ENCODE data around the gene COX4I2. TPM values are rescaled to one million over a fixed set of nuclear protein-coding genes. Genes with fewer than 3 reads are reported as not detected.

The COX4I2 gene
- total and polyA plus RNA-seq, 2 of the 8 experiments (the other 6 are each of a cell fraction or from before 2014, with no cell fraction given) = 0.26 TPM; not detected in 1

GRCh38 chr20:31602431-31602778, 35.3 kb upstream of the COX4I2 start:
- Histone ChIP-seq H4K5ac (ENCODE audit: insufficient read length, low read depth, low read length) (no peak overlapping the region), H3K27me3 (replicated peaks in 1 of 4; ENCODE audit: control insufficient read depth in 3 of 4, extremely low read depth in 1 of 4, insufficient read depth in 3 of 4, low read length in 3 of 4) (peaks cover 0 to 2% (median 0%) of the 10 kb centered on the region in 4 experiments; a peak in 1 of 7 replicates), H3K18ac (ENCODE audit: extremely low read depth, low read length) (peak overlapping the region; percentile 10; the same call in 1 of the 2 replicates), H3K14ac (ENCODE audit: insufficient read length) (no peak overlapping the region), H2BK12ac (ENCODE audit: low read depth, low read length) (peak overlapping the region; percentile 95; the same call in 1 of the 2 replicates), H3K27ac (ENCODE audit: low read depth, low read length) (no peak overlapping the region), H2BK120ac (replicated peaks; ENCODE audit: low read depth, low read length) (peak overlapping the region; percentile 8), H4K8ac (ENCODE audit: extremely low read depth, insufficient read depth, low read length) (no peak overlapping the region), H2BK5ac (ENCODE audit: low read depth, low read length) (no peak overlapping the region), H3K4me3 (ENCODE audit: extremely low read depth in 1 of 4, insufficient read depth in 2 of 4, low read depth in 3 of 4, low read length in 4 of 4) (no peak overlapping the region), H3K4me2 (ENCODE audit: insufficient read depth in 1 of 2, low read depth in 2 of 2, low read length in 2 of 2) (no peak overlapping the region), H3K79me1 (ENCODE audit: low read depth, low read length) (no peaks in the 10 kb centered on the region), H3K9ac (replicated peaks in 1 of 4; ENCODE audit: extremely low read depth in 1 of 4, low read depth in 3 of 4, low read length in 3 of 4) (0 out of 7 replicates have a peak overlapping the region, but pooled peaks of 1 of the 4 experiments have one; percentile 0), H2BK15ac (ENCODE audit: low read length) (no peak overlapping the region), H3K4ac (replicated peaks; ENCODE audit: insufficient read length, low read depth, low read length) (peak overlapping the region; percentile 24), H3K23ac (ENCODE audit: insufficient read length) (no peak overlapping the region), H3K36me3 (ENCODE audit: control insufficient read depth in 2 of 4, insufficient read depth in 4 of 4, low read length in 3 of 4) (peaks cover 0 to 11% (median 0%) of the 10 kb centered on the region in 4 experiments; a peak in 1 of 8 replicates), H2BK20ac (ENCODE audit: low read length) (0 out of 2 replicates have a peak overlapping the region, but pooled peaks have one; percentile 86), H3K56ac (replicated peaks; ENCODE audit: insufficient read length, low read depth, low read length) (no peak overlapping the region), H3K4me1 (replicated peaks in 1 of 4; ENCODE audit: control insufficient read depth in 3 of 4, insufficient read depth in 4 of 4, low read length in 3 of 4) (peaks cover 7 to 19% (median 14%) of the 10 kb centered on the region in 4 experiments), H3K9me3 (ENCODE audit: insufficient read depth in 2 of 2, low read depth in 1 of 2, low read length in 1 of 2) (no peaks in the 10 kb centered on the region), H4K91ac (replicated peaks; ENCODE audit: insufficient read length, low read length) (no peak overlapping the region), H2AK5ac (ENCODE audit: low read depth, low read length) (peak overlapping the region; percentile 97; the same call in 1 of the 2 replicates), H3K23me2 (ENCODE audit: low read depth, low read length) (peaks cover 10% of the 10 kb centered on the region), H3K79me2 (ENCODE audit: control insufficient read depth in 1 of 2, insufficient read depth in 2 of 2, low read length in 2 of 2) (peaks cover 8 to 20% of the 10 kb centered on the region in 2 experiments; a peak in 3 of 4 replicates), H4K20me1 (replicated peaks in 1 of 2; ENCODE audit: control insufficient read depth in 1 of 2, insufficient read depth in 2 of 2, low read length in 2 of 2) (peaks cover 0 to 9% of the 10 kb centered on the region in 2 experiments), H2AFZ (ENCODE audit: low read length) (no peak overlapping the region)
- no peak for DNase-seq (ENCODE audit: low read depth in 1 of 2, low spot score in 2 of 2)
- ChIA-PET CTCF (ENCODE audit: partially characterized antibody) (interaction anchor here (1.3 to 32.8 kb wide), 5 partner anchors 9 to 37 kb away, joined by 4 to 1559 read pairs (median 7); no protein-coding TSS in a partner anchor), POLR2A (ENCODE audit: partially characterized antibody) (interaction anchor here (7.2 to 26.1 kb wide), 2 partner anchors 15 to 33 kb away, joined by 281 to 1033 read pairs; no protein-coding TSS in a partner anchor)
- TF ChIP-seq KDM4A (IDR thresholded peaks at IDR 0.05; ENCODE audit: low read depth, low read length, severe bottlenecking) (no peak), SIX5 (IDR thresholded peaks at IDR 0.05; ENCODE audit: low read depth, low read length) (no peak), CREB1 (IDR thresholded peaks at IDR 0.05) (no peak), TEAD4 (IDR thresholded peaks at IDR 0.05; ENCODE audit: low read depth, low read length) (no peak), POLR2A (IDR thresholded peaks at IDR 0.05; ENCODE audit: control extremely low read depth in 1 of 2, low read depth in 2 of 2, low read length in 2 of 2) (no peak), SIRT6 (IDR thresholded peaks at IDR 0.05; ENCODE audit: low read length) (no peak), RXRA (IDR thresholded peaks at IDR 0.05; ENCODE audit: insufficient read depth, low read depth, low read length) (no peak), TBP (IDR thresholded peaks at IDR 0.05; ENCODE audit: low read depth, low read length) (no peak), SAP30 (IDR thresholded peaks at IDR 0.05; ENCODE audit: insufficient read depth, insufficient replicate concordance, low read length) (no peak), SIN3A (conservative IDR thresholded peaks at IDR 0.05 in 1 of 2, IDR thresholded peaks at IDR 0.05 in 1 of 2; ENCODE audit: low read depth in 1 of 2, low read length in 2 of 2) (no peak), EP300 (IDR thresholded peaks at IDR 0.05; ENCODE audit: borderline replicate concordance in 1 of 2, low read depth in 2 of 2, low read length in 2 of 2) (no peak), KDM1A (IDR thresholded peaks at IDR 0.05; ENCODE audit: borderline replicate concordance, low read length) (no peak), SP4 (IDR thresholded peaks at IDR 0.05; ENCODE audit: low read length) (no peak)
- no peak for FAIRE-seq
- WGBS, 2 experiments (ENCODE audit: extremely low coverage in 1 of 2, insufficient coverage in 1 of 2, insufficient read length in 1 of 2, insufficient replicate concordance in 2 of 2, low coverage in 1 of 2, low lambda C conversion rate in 2 of 2, missing lambda C conversion rate in 1 of 2) = 91% methylated on average over 4 of the region's 4 CpGs; no CpG with 5 or more reads in 1 of the 2 experiments

Data from H1 (cell line).